SHP77 treated with DMSO at 0.1 percent for 48 hours (cell line): ENCODE data around the gene P2RY11.

ENCODE experiments used
- DNase-seq: peaks from one replicate; lab custom pipeline; 2025; lab: John Stamatoyannopoulos, UW

Gene P2RY11

GRCh38 chr19:10111405-10111811 lies at the start of gene P2RY11:
P2RY11 (plus strand) TSS chr19:10111693; CDS start chr19:10111722, 29 bp downstream.
- no peak for DNase-seq

- no peak for DNase-seq
Measured at GRCh38 chr19:10061717-10062310, 49.7 kb upstream of the P2RY11 start.

GRCh38 chr19:10068205-10068604 lies 43.3 kb upstream of the P2RY11 start:
- no peak for DNase-seq

GRCh38 chr19:10069046-10069445 lies 42.4 kb upstream of the P2RY11 start:
- no peak for DNase-seq

- no peak for DNase-seq
Measured at GRCh38 chr19:10070730-10071446, 40.6 kb upstream of the P2RY11 start.

GRCh38 chr19:10074153-10074552 lies 37.3 kb upstream of the P2RY11 start:
- peak; percentile 37 for DNase-seq

GRCh38 chr19:10076535-10076934 lies 35.0 kb upstream of the P2RY11 start:
- DNase-seq = no peak

GRCh38 chr19:10078329-10078728 lies 33.2 kb upstream of the P2RY11 start:
- no peak for DNase-seq

- DNase-seq = no peak
Measured at GRCh38 chr19:10079031-10079453, 32.5 kb upstream of the P2RY11 start.

- no peak for DNase-seq
Measured at GRCh38 chr19:10083911-10084310, 27.6 kb upstream of the P2RY11 start.

- no peak for DNase-seq
Measured at GRCh38 chr19:10084803-10085202, 26.7 kb upstream of the P2RY11 start.

- DNase-seq = no peak
Measured at GRCh38 chr19:10085641-10086590, 25.6 kb upstream of the P2RY11 start, which contains the start of gene SHFL. SHFL (plus strand) TSS chr19:10086317; CDS start chr19:10086428, 111 bp downstream.

- no peak for DNase-seq
Measured at GRCh38 chr19:10086591-10087192, 24.8 kb upstream of the P2RY11 start.

- no peak for DNase-seq
Measured at GRCh38 chr19:10087296-10088061, 24.0 kb upstream of the P2RY11 start.

GRCh38 chr19:10088949-10089554 lies 22.4 kb upstream of the P2RY11 start:
- no peak for DNase-seq

GRCh38 chr19:10089801-10090375 lies 21.6 kb upstream of the P2RY11 start:
- no peak for DNase-seq

- DNase-seq = no peak
Measured at GRCh38 chr19:10091370-10091687, 20.2 kb upstream of the P2RY11 start.

GRCh38 chr19:10091895-10092641 lies 19.4 kb upstream of the P2RY11 start:
- DNase-seq = no peak

GRCh38 chr19:10092648-10093294 lies 18.7 kb upstream of the P2RY11 start:
- DNase-seq = no peak
